CD8-positive, alpha-beta memory T cell (primary cell): ENCODE data around the gene ACY1. TPM values are rescaled to one million over a fixed set of nuclear protein-coding genes. Genes with fewer than 3 reads are reported as not detected.

Experiments used
- CTCF ChIA-PET: fragments of 350-600 bp; sonication (Branson Sonifier 250); formaldehyde crosslinking; loops from one replicate; lab custom pipeline; 2021; ENCODE audit warnings: antibody characterized with exemption; lab: Charles Lee
- POLR2A ChIA-PET: fragments of 350-600 bp; sonication (Branson Sonifier 250); formaldehyde crosslinking; loops from one replicate; lab custom pipeline; 2021; ENCODE audit warnings: antibody characterized with exemption; lab: Charles Lee
- DNase-seq, 5 donors: peaks; one replicate each; pipeline versions ENCODE4 v3.0.0 to v3.0.0-alpha.2; 2020 to 2022; ENCODE audit warnings: mixed read lengths in 1 of 5
- H3K27ac ChIP-seq: one replicate; pipeline ENCODE4 v1.7.0; 2013; ENCODE audit warnings: low read depth, mild to moderate bottlenecking, low read length, moderate library complexity
- H3K27me3 ChIP-seq: 2 replicates; pipeline ENCODE4 v1.7.0; 2013; ENCODE audit warnings: low read length, mild to moderate bottlenecking; ENCODE audit not compliant: insufficient read depth, poor library complexity, severe bottlenecking
- H3K36me3 ChIP-seq: 2 replicates; pipeline ENCODE4 v1.7.0; 2013; ENCODE audit warnings: mild to moderate bottlenecking, low read length, moderate library complexity; ENCODE audit not compliant: insufficient read depth
- H3K4me1 ChIP-seq: 2 replicates; pipeline ENCODE4 v1.7.0; 2013; ENCODE audit warnings: mild to moderate bottlenecking, low read length, moderate library complexity; ENCODE audit not compliant: insufficient read depth
- H3K4me3 ChIP-seq: 2 replicates; pipeline ENCODE4 v1.7.0; 2013; ENCODE audit warnings: mild to moderate bottlenecking, low read length
- H3K9me3 ChIP-seq: 2 replicates; pipeline ENCODE4 v1.7.0; 2013; ENCODE audit warnings: mild to moderate bottlenecking, low read length
- H3K27ac Mint-ChIP-seq, 8 donors: one replicate each; pipeline ENCODE4 v1.8.0; 2020 to 2021; ENCODE audit warnings: mixed read lengths in 8 of 8, mild to moderate bottlenecking in 6 of 8, inconsistent platforms in 3 of 8, moderate library complexity in 3 of 8
- H3K27me3 Mint-ChIP-seq, 2 donors: one replicate each; pipeline ENCODE4 v1.8.0; 2020 to 2021; ENCODE audit warnings: mixed read lengths in 2 of 2, mild to moderate bottlenecking in 1 of 2, moderate library complexity in 1 of 2
- H3K36me3 Mint-ChIP-seq, 3 donors: one replicate each; pipeline ENCODE4 v1.8.0; 2020 to 2021; ENCODE audit warnings: mixed read lengths in 3 of 3, inconsistent platforms in 1 of 3, mild to moderate bottlenecking in 1 of 3
- H3K4me1 Mint-ChIP-seq, 3 donors: one replicate each; pipeline ENCODE4 v1.8.0; 2020 to 2021; ENCODE audit warnings: mixed read lengths in 3 of 3, inconsistent platforms in 1 of 3, mild to moderate bottlenecking in 1 of 3
- H3K4me3 Mint-ChIP-seq, 7 donors: one replicate each; pipeline ENCODE4 v1.8.0; 2020 to 2021; ENCODE audit warnings: mixed read lengths in 7 of 7, mild to moderate bottlenecking in 6 of 7, moderate library complexity in 4 of 7, inconsistent platforms in 2 of 7
- H3K9me3 Mint-ChIP-seq, 5 donors: one replicate each; pipeline ENCODE4 v1.8.0; 2020 to 2022; ENCODE audit warnings: mixed read lengths in 5 of 5, mild to moderate bottlenecking in 3 of 5, moderate library complexity in 2 of 5, inconsistent platforms in 1 of 5
- polyA plus RNA-seq: library from polyadenylated mRNA; unstranded; fragments of 300-500 nt; fragmentation: Illumina TruSeq; gene quantifications from one replicate; pipeline ENCODE4 v1.2.3, GENCODE V29; 2021
- total RNA-seq, 2 experiments: library from RNA; stranded (reverse); gene quantifications; one replicate each; pipeline ENCODE4 v1.2.3, GENCODE V29; 2021

ACY1 gene
- total and polyA plus RNA-seq, 3 experiments from 2014 or later = 13.8 to 49.0 (median 46.1) TPM

- Mint-ChIP-seq H3K27ac (peak overlapping the region in 3 of 8 donors; percentile 25 to 81 (median 33)), H3K4me3 (peak overlapping the region in 6 of 7 donors; percentile 49 to 79 (median 62)), H3K27me3 (peaks cover 0 to 1% of the 10 kb centered on the region in 2 donors), H3K4me1 (peaks cover 35 to 47% (median 45%) of the 10 kb centered on the region in 3 donors), H3K36me3 (peaks cover 3 to 35% (median 5%) of the 10 kb centered on the region in 3 donors), H3K9me3 (no peaks in the 10 kb centered on the region)
- no peaks in the 10 kb centered on the region for H3K27me3 ChIP-seq
- no peak overlapping the region for H3K27ac ChIP-seq
- no peaks in the 10 kb centered on the region for H3K9me3 ChIP-seq
- H3K4me1 ChIP-seq = peaks cover 26% of the 10 kb centered on the region
- H3K36me3 ChIP-seq = peaks cover 17% of the 10 kb centered on the region
- ChIA-PET POLR2A (no interaction called here), CTCF (no interaction called here)
- no peak overlapping the region for H3K4me3 ChIP-seq
- DNase-seq = no peak
These were observed 13.8 kb downstream of the ACY1 start for GRCh38 chr3:51997172-51997571.

DNA sequence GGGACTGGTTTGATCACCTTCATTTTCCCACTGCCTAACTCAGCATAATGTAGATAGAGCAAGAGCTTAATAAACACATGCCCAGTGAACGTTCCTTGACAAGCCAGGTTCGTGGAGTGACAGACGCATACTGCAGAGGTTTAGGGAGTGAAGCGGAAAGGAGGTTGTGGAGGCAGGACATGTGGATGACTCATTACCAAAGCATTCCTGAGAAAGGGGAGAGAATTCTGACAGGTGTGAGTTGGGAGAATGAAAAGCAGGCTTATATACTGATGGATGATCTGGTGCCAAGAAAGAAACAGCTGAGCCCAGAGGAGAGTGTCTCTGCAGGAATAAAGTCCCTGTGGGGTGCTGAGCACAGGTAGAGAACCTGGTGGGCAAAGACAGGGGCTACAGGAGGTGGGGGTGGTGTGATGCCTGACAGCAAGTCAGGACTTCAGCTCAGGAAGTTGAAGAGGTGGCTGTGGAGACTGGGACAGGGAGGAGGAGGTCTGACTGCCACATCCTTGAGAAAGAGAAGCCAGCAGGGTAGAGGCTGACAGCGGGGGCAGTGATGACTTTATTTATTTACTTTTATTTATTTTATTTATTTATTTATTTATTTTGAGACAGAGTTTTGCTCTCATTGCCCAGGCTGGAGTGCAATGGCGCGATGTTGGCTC lies 14.7 kb downstream of the ACY1 start:
- Histone ChIP-seq H3K9me3 (no peaks in the 10 kb centered on the region), H3K4me1 (peaks cover 26% of the 10 kb centered on the region), H3K36me3 (peaks cover 12% of the 10 kb centered on the region), H3K27ac (no peak overlapping the region), H3K27me3 (no peaks in the 10 kb centered on the region), H3K4me3 (no peak overlapping the region)
- no peak for DNase-seq
- Mint-ChIP-seq H3K27me3 (peaks cover 0 to 1% of the 10 kb centered on the region in 2 donors), H3K9me3 (no peaks in the 10 kb centered on the region), H3K36me3 (peaks cover 3 to 27% (median 5%) of the 10 kb centered on the region in 3 donors), H3K4me3 (peak overlapping the region in 1 of 7 donors; percentile 40), H3K27ac (peak overlapping the region in 1 of 8 donors; percentile 78), H3K4me1 (peaks cover 31 to 41% (median 37%) of the 10 kb centered on the region in 3 donors)
- POLR2A ChIA-PET = interaction anchor here (0.5 kb wide), 1 partner anchor 254 kb away, joined by 7 read pairs; no protein-coding TSS in a partner anchor
- CTCF ChIA-PET = interaction anchor here (1.2 to 1.4 kb wide), 2 partner anchors 58 to 125 kb away, joined by 4 to 6 read pairs; partner anchors contain the start of gene DUSP7

GRCh38 chr3:51998774-51999173 lies 15.4 kb downstream of the ACY1 start:
- Histone ChIP-seq H3K27me3 (no peaks in the 10 kb centered on the region), H3K4me1 (peaks cover 26% of the 10 kb centered on the region), H3K9me3 (no peaks in the 10 kb centered on the region), H3K27ac (no peak overlapping the region), H3K4me3 (no peak overlapping the region), H3K36me3 (peaks cover 12% of the 10 kb centered on the region)
- no peak for DNase-seq
- Mint-ChIP-seq H3K9me3 (no peaks in the 10 kb centered on the region), H3K4me3 (no peak overlapping the region), H3K36me3 (peaks cover 3 to 21% (median 5%) of the 10 kb centered on the region in 3 donors), H3K27ac (no peak overlapping the region), H3K27me3 (peaks cover 0 to 1% of the 10 kb centered on the region in 2 donors), H3K4me1 (peaks cover 29 to 34% (median 30%) of the 10 kb centered on the region in 3 donors)
- ChIA-PET POLR2A (no interaction called here), CTCF (interaction anchor here (1.2 to 1.4 kb wide), 2 partner anchors 57 to 124 kb away, joined by 4 to 6 read pairs; partner anchors contain the start of gene DUSP7)

DNA sequence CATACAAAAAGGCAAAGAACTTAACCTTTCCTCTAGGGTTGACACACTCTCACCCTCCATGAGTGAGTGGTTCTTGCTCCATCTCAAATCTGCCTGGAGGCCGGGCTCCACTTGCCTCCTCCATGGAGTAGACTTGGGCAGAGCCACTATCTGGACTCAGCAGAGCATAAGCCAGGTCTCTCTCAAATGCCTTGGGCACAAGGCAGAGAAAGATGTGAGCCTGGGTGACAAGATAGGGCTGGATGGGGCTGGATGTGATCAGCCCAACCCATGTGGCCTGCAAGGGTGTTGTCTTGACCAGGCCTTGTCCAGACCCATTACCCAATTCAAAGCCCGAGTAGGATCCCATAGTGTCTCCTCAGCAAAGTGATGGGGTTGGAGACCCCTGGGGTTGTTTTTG lies 16.5 kb downstream of the ACY1 start:
- Mint-ChIP-seq H3K4me1 (peaks cover 19 to 23% (median 20%) of the 10 kb centered on the region in 3 donors), H3K9me3 (no peaks in the 10 kb centered on the region), H3K4me3 (peak overlapping the region in 1 of 7 donors; percentile 57), H3K27ac (peak overlapping the region in 1 of 8 donors; percentile 78), H3K36me3 (peaks cover 0 to 10% (median 3%) of the 10 kb centered on the region in 3 donors), H3K27me3 (peaks cover 0 to 1% of the 10 kb centered on the region in 2 donors)
- H3K9me3 ChIP-seq = no peaks in the 10 kb centered on the region
- DNase-seq = no peak
- ChIA-PET POLR2A (no interaction called here), CTCF (interaction anchor here (3.6 to 6.1 kb wide), 3 partner anchors 57 to 144 kb away, joined by 13 to 79 read pairs (median 74); no protein-coding TSS in a partner anchor)
- H3K27me3 ChIP-seq = no peaks in the 10 kb centered on the region
- H3K27ac ChIP-seq = no peak overlapping the region
- peaks cover 16% of the 10 kb centered on the region for H3K4me1 ChIP-seq
- H3K36me3 ChIP-seq = peaks cover 1% of the 10 kb centered on the region
- no peak overlapping the region for H3K4me3 ChIP-seq

DNA sequence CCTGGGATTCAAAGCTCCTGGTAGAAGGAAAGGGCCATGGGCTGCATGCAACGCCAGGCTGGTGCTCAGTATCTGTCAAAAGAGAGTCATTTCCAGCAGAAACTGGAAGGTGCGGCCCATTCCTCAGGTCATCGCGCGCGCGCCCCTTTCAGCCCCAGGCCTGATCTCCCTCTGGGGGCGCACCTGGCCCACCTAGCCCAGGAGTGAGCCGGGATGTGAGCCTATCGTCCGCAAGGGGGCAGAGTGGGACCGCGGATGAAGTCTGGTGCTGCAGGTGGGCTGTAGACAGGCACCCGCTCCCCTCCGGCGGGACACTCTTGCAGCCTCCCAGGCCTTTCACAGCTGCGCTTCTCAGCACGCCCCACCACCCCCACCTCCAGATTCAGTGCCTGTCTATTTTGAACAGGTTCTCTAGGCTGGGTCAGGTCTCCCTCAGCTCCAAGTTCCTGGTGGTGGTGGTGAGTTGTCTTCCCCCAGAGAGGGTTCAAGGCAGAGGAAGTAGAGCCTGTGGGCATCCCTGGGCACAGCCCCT lies 18.2 kb downstream of the ACY1 start:
- Mint-ChIP-seq H3K27me3 (peaks cover 0 to 1% of the 10 kb centered on the region in 2 donors), H3K9me3 (no peaks in the 10 kb centered on the region), H3K36me3 (no peaks in the 10 kb centered on the region), H3K27ac (peak overlapping the region in 2 of 8 donors; percentile 11 to 28), H3K4me1 (peaks cover 7 to 15% (median 10%) of the 10 kb centered on the region in 3 donors), H3K4me3 (peak overlapping the region in 2 of 7 donors; percentile 2 to 7)
- Histone ChIP-seq H3K27me3 (no peaks in the 10 kb centered on the region), H3K36me3 (no peaks in the 10 kb centered on the region), H3K4me3 (no peak overlapping the region), H3K27ac (no peak overlapping the region), H3K9me3 (no peaks in the 10 kb centered on the region), H3K4me1 (peaks cover 19% of the 10 kb centered on the region)
- ChIA-PET POLR2A (interaction anchor here (0.6 to 1.4 kb wide), 2 partner anchors 122 to 146 kb away, joined by 3 to 5 read pairs; no protein-coding TSS in a partner anchor), CTCF (interaction anchor here (0.6 to 6.1 kb wide), 34 partner anchors 10 to 445 kb away, joined by 3 to 79 read pairs (median 4); partner anchors contain the start of genes ABHD14B, DUSP7, POC1A and RRP9)
- DNase-seq = peak; percentile 80 to 92 (median 87)

DNA sequence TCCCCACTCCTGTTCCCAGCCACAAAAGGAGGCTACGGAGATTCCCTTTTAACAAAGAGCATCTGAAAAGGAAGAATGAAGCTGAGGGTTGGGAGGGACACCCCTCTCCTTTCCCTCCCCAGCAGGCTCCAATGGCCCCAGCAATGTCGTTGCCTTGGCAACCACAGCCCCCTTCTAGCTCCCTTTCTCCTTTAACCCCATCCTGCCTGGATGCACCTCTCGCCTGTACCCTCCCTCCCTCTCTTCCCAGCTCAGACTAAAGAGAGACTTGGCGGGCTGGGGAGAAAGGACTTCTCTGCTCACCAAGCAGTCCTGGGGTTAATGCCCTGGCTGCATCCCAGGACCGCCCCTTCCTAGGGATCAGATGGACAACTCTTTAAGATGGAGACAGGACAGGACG lies 19.4 kb downstream of the ACY1 start:
- POLR2A ChIA-PET = no interaction called here
- peaks cover 0 to 11% (median 6%) of the 10 kb centered on the region in 3 donors for H3K4me1 Mint-ChIP-seq
- H3K4me1 ChIP-seq = peaks cover 19% of the 10 kb centered on the region
- no peaks in the 10 kb centered on the region for H3K36me3 Mint-ChIP-seq
- no peaks in the 10 kb centered on the region for H3K9me3 ChIP-seq
- no peak for DNase-seq
- no peak overlapping the region for H3K4me3 Mint-ChIP-seq
- H3K27ac Mint-ChIP-seq = no peak overlapping the region
- no peaks in the 10 kb centered on the region for H3K36me3 ChIP-seq
- CTCF ChIA-PET = interaction anchor here (1.1 to 6.1 kb wide), 13 partner anchors 51 to 443 kb away, joined by 4 to 79 read pairs (median 9); partner anchors contain the start of gene DUSP7
- no peaks in the 10 kb centered on the region for H3K27me3 ChIP-seq
- peaks cover 1 to 3% of the 10 kb centered on the region in 2 donors for H3K27me3 Mint-ChIP-seq
- H3K27ac ChIP-seq = no peak overlapping the region
- H3K4me3 ChIP-seq = no peak overlapping the region
- H3K9me3 Mint-ChIP-seq = no peaks in the 10 kb centered on the region

DNA sequence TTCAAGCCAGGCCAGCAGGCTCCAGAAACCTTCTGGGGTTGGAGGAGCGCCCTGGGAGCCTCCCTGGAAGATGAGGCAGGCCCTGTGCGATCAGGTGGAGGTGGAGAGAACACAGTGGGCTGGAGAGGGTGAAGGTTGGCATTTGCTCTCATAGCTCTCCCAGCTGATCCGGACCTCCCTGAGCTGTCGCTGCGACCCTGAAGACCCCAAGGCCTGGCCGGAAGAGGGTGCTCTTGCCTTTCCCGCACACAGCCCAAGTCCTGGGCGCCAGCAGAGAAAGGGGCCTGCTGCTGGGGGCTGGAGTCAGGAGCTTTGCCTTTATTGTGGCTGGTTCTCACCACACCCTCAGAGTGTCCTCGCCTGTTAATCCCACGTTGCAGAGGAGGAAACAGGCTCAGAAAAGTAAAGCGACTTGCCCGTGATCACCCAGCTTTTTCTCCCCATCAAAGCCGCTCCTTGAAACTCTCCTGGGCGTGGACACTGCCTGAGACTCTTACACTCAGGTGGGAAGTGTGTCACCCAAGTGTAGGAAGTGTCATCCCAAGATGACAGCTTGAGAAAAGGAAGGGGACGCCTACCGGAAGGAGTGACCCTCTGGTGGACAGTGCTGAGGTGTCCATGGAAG lies 20.9 kb downstream of the ACY1 start:
- Mint-ChIP-seq H3K27ac (no peak overlapping the region), H3K4me3 (no peak overlapping the region), H3K4me1 (peaks cover 0 to 11% (median 6%) of the 10 kb centered on the region in 3 donors), H3K27me3 (peaks cover 1 to 3% of the 10 kb centered on the region in 2 donors), H3K9me3 (no peaks in the 10 kb centered on the region), H3K36me3 (no peaks in the 10 kb centered on the region)
- ChIA-PET CTCF (interaction anchor here (0.9 to 6.1 kb wide), 7 partner anchors 31 to 140 kb away, joined by 3 to 79 read pairs (median 3); partner anchors contain the start of genes ABHD14B and RRP9), POLR2A (no interaction called here)
- no peak for DNase-seq
- Histone ChIP-seq H3K27me3 (no peaks in the 10 kb centered on the region), H3K4me3 (no peak overlapping the region), H3K9me3 (no peaks in the 10 kb centered on the region), H3K36me3 (no peaks in the 10 kb centered on the region), H3K27ac (no peak overlapping the region), H3K4me1 (peaks cover 19% of the 10 kb centered on the region)
